IMR-90 (cell line): ENCODE results near the gene DAAM2. TPM values are rescaled to one million over a fixed set of nuclear protein-coding genes. Genes with fewer than 3 reads are reported as not detected.

Experiments
- ATAC-seq: fragments of 200-7000 bp; cut with Tn5 transposase; 2 replicates; pipeline ENCODE4 v1.9.1; 2020; ENCODE audit warnings: low read depth, mild to moderate bottlenecking, moderate library complexity
- BruUV-seq: library from RNA; stranded (reverse); fragments of 400-500 nt; replicated peaks from 2 replicates; lab custom pipeline; 2021; lab: Mats Ljungman, UMichigan
- CTCF ChIA-PET: fragments of 300-600 bp; formaldehyde crosslinking; extraction: SDS; loops from one replicate; lab custom pipeline; 2021; ENCODE audit warnings: antibody characterized with exemption; lab: Yijun Ruan, JAX
- POLR2A ChIA-PET: fragments of 300-600 bp; sonication (Branson Sonifier 250); formaldehyde crosslinking; loops from one replicate; lab custom pipeline; 2022; ENCODE audit warnings: antibody characterized with exemption; ENCODE audit not compliant: unreplicated experiment; lab: Charles Lee
- DNase-seq: peaks from one replicate; pipeline ENCODE4 v3.0.0; 2013
- H2AFZ ChIP-seq: replicated peaks from 2 replicates; pipeline ENCODE3; 2013; ENCODE audit warnings: low read length, mild to moderate bottlenecking; ENCODE audit not compliant: poor library complexity
- H2AK5ac ChIP-seq: 2 replicates; pipeline ENCODE4 v1.6.1; 2013; ENCODE audit warnings: low read depth, low read length, inconsistent platforms
- H2AK9ac ChIP-seq: replicated peaks from 2 replicates; pipeline ENCODE3; 2013; ENCODE audit warnings: mild to moderate bottlenecking, low read depth, low read length, moderate library complexity; ENCODE audit not compliant: poor library complexity
- H2BK120ac ChIP-seq: 2 replicates; pipeline ENCODE4 v1.6.1; 2013; ENCODE audit warnings: low read depth, low read length, inconsistent platforms
- H2BK15ac ChIP-seq: 3 replicates; pipeline ENCODE4 v1.6.1; 2013; ENCODE audit warnings: low read depth, low read length, inconsistent platforms
- H2BK20ac ChIP-seq: 2 replicates; pipeline ENCODE4 v1.6.1; 2013; ENCODE audit warnings: low read depth, mild to moderate bottlenecking, inconsistent platforms, low read length, moderate library complexity
- H2BK5ac ChIP-seq: 2 replicates; pipeline ENCODE4 v1.6.1; 2013; ENCODE audit warnings: mild to moderate bottlenecking, low read depth, low read length, inconsistent platforms; ENCODE audit not compliant: poor library complexity, severe bottlenecking
- H3K14ac ChIP-seq: replicated peaks from 2 replicates; pipeline ENCODE4 v1.6.1; 2013; ENCODE audit warnings: low read depth, low read length, inconsistent platforms
- H3K18ac ChIP-seq: 2 replicates; pipeline ENCODE4 v1.6.1; 2013; ENCODE audit warnings: low read depth, low read length, control low read depth
- H3K23ac ChIP-seq: 2 replicates; pipeline ENCODE4 v1.6.1; 2013; ENCODE audit warnings: low read depth, low read length, inconsistent platforms
- H3K27ac ChIP-seq: 2 replicates; pipeline ENCODE4 v1.5.1; 2013; ENCODE audit warnings: mild to moderate bottlenecking, control low read depth, low read length; ENCODE audit not compliant: insufficient read depth
- H3K27me3 ChIP-seq: 2 replicates; pipeline ENCODE4 v1.6.1; 2013; ENCODE audit warnings: low read length; ENCODE audit not compliant: control insufficient read depth, insufficient read depth
- H3K36me3 ChIP-seq: 2 replicates; pipeline ENCODE4 v1.6.1; 2013; ENCODE audit warnings: low read length, mixed read lengths; ENCODE audit not compliant: control insufficient read depth, insufficient read depth
- H3K4ac ChIP-seq: 2 replicates; pipeline ENCODE4 v1.6.1; 2013; ENCODE audit warnings: low read depth, low read length, inconsistent platforms
- H3K4me1 ChIP-seq: 2 replicates; pipeline ENCODE4 v1.6.1; 2013; ENCODE audit warnings: low read length, mixed read lengths; ENCODE audit not compliant: control insufficient read depth, insufficient read depth
- H3K4me2 ChIP-seq: 2 replicates; pipeline ENCODE4 v1.6.1; 2013; ENCODE audit warnings: low read depth, mild to moderate bottlenecking, control low read depth, low read length, moderate library complexity
- H3K4me3 ChIP-seq: 2 replicates; pipeline ENCODE4 v1.5.1; 2013; ENCODE audit warnings: low read depth, mild to moderate bottlenecking, control low read depth, low read length, moderate library complexity; ENCODE audit not compliant: insufficient read depth
- H3K56ac ChIP-seq: 2 replicates; pipeline ENCODE4 v1.6.1; 2013; ENCODE audit warnings: low read length, inconsistent platforms; ENCODE audit not compliant: insufficient read depth; ENCODE audit errors: extremely low read depth
- H3K79me1 ChIP-seq, 2 experiments: 2 replicates each; pipeline ENCODE4 v1.6.1; 2013; ENCODE audit warnings: low read length in 2 of 2, inconsistent platforms in 1 of 2, low read depth in 1 of 2
- H3K9ac ChIP-seq: 2 replicates; pipeline ENCODE4 v1.6.1; 2013; ENCODE audit warnings: low read depth, low read length, control low read depth
- H3K9me1 ChIP-seq: 2 replicates; pipeline ENCODE4 v1.6.1; 2013; ENCODE audit warnings: low read length, inconsistent platforms; ENCODE audit not compliant: insufficient read depth
- H3K9me3 ChIP-seq: 2 replicates; pipeline ENCODE4 v1.6.1; 2013; ENCODE audit warnings: low read length; ENCODE audit not compliant: control insufficient read depth, insufficient read depth
- H4K20me1 ChIP-seq: 2 replicates; pipeline ENCODE4 v1.6.1; 2013; ENCODE audit warnings: low read length, inconsistent platforms; ENCODE audit not compliant: insufficient read depth
- H4K5ac ChIP-seq: 2 replicates; pipeline ENCODE4 v1.6.1; 2013; ENCODE audit warnings: mild to moderate bottlenecking, low read depth, low read length, control low read depth
- H4K8ac ChIP-seq, 2 experiments: 2 replicates each; pipeline ENCODE4 v1.6.1; 2013; ENCODE audit warnings: low read depth in 2 of 2, low read length in 2 of 2, control low read depth in 1 of 2, inconsistent platforms in 1 of 2
- H4K91ac ChIP-seq: 2 replicates; pipeline ENCODE4 v1.6.1; 2013; ENCODE audit warnings: low read depth, low read length, inconsistent platforms; ENCODE audit not compliant: insufficient read depth
- CEBPB ChIP-seq: IDR thresholded peaks from 2 replicates; pipeline ENCODE4 v1.6.1; 2012; ENCODE audit warnings: low read depth, low read length, improper control_type of control experiment
- CHD1 ChIP-seq: IDR thresholded peaks from 2 replicates; pipeline ENCODE4 v1.6.1; 2012; ENCODE audit warnings: low read depth, low read length, improper control_type of control experiment
- FOS ChIP-seq: fragments of 150-350 bp; IDR thresholded peaks from 2 replicates; pipeline ENCODE4 v1.6.1; 2016; ENCODE audit warnings: low read depth, low read length
- MAFK ChIP-seq: IDR thresholded peaks from 2 replicates; pipeline ENCODE4 v1.6.1; 2012; ENCODE audit warnings: low read depth, low read length, improper control_type of control experiment
- MAZ ChIP-seq: IDR thresholded peaks from 2 replicates; pipeline ENCODE4 v1.6.1; 2012; ENCODE audit warnings: low read depth, mild to moderate bottlenecking, low read length, improper control_type of control experiment, moderate library complexity, borderline replicate concordance
- MXI1 ChIP-seq: IDR thresholded peaks from 2 replicates; pipeline ENCODE4 v1.6.1; 2012; ENCODE audit warnings: low read depth, mild to moderate bottlenecking, low read length, moderate library complexity, borderline replicate concordance
- NFE2L2 ChIP-seq: fragments of 150-350 bp; IDR thresholded peaks from 2 replicates; pipeline ENCODE4 v1.6.1; 2016; ENCODE audit warnings: low read depth, mild to moderate bottlenecking, low read length
- POLR2A ChIP-seq: IDR thresholded peaks from 2 replicates; pipeline ENCODE4 v1.6.1; 2012; ENCODE audit warnings: mild to moderate bottlenecking, low read depth, low read length
- RAD21 ChIP-seq: IDR thresholded peaks from 2 replicates; pipeline ENCODE4 v1.6.1; 2012; ENCODE audit warnings: low read length, improper control_type of control experiment
- RCOR1 ChIP-seq: IDR thresholded peaks from 2 replicates; pipeline ENCODE4 v1.6.1; 2012; ENCODE audit warnings: mild to moderate bottlenecking, low read length, improper control_type of control experiment; ENCODE audit not compliant: insufficient replicate concordance
- RFX5 ChIP-seq: IDR thresholded peaks from 2 replicates; pipeline ENCODE4 v1.8.0; 2012; ENCODE audit warnings: low read depth, mild to moderate bottlenecking, low read length, moderate library complexity
- SMC3 ChIP-seq: fragments of 150-350 bp; IDR thresholded peaks from 2 replicates; pipeline ENCODE4 v1.6.1; 2016; ENCODE audit warnings: low read depth, mild to moderate bottlenecking, antibody characterized with exemption, low read length, moderate library complexity
- WGBS, 2 experiments: methylation state at CpG; one replicate each; pipeline versions ENCODE4 v1.1.5 to v1.1.7; 2013; ENCODE audit warnings: missing lambda C conversion rate in 2 of 2; ENCODE audit not compliant: insufficient read length in 1 of 2; ENCODE audit errors: extremely low coverage in 2 of 2; 5-methylcytosine and 5-hydroxymethylcytosine counted together
- dilution Hi-C: fragments of 300-500 bp; cut with HindIII; formaldehyde crosslinking; loops from one replicate; pipeline ENCODE4 v1.14.3; 2018; ENCODE audit warnings: low sequenced_read_pairs; ENCODE audit not compliant: unreplicated experiment
- in situ Hi-C: fragments of 300-500 bp; cut with MboI; formaldehyde crosslinking; loops from 3 replicates; pipeline ENCODE4 v1.14.3; 2019; ENCODE audit warnings: low sequenced_read_pairs, inconsistent platforms, mixed read lengths
- intact Hi-C: fragments of 100-400 bp; cut with micrococcal nuclease; formaldehyde crosslinking; loops from 2 replicates; pipeline ENCODE4 v1.10.0; 2022
- polyA plus RNA-seq, 3 experiments: library from polyadenylated mRNA; depleted of rRNA; stranded (reverse); fragments of >200 nt; gene quantifications; 2 replicates each; pipeline ENCODE4 v1.2.3, GENCODE V29; 2012; ENCODE audit warnings: low replicate concordance in 1 of 3
- total RNA-seq: library from RNA; depleted of rRNA; stranded (reverse); fragments of >200 nt; gene quantifications from 2 replicates; pipeline ENCODE4 v1.2.3, GENCODE V29; 2012
- TF ChIP-seq, protein P1 (sequence below): conservative IDR thresholded peaks from 2 replicates; pipeline ENCODE4 v1.5.1; 2012; ENCODE audit warnings: mild to moderate bottlenecking, low read depth, low read length, improper control_type of control experiment
- TF ChIP-seq, protein P2 (sequence below): fragments of 150-350 bp; IDR thresholded peaks from 2 replicates; pipeline ENCODE4 v1.6.1; 2016; ENCODE audit warnings: low read depth, mild to moderate bottlenecking, low read length, moderate library complexity, borderline replicate concordance
- TF ChIP-seq, protein P3 (sequence below): fragments of 150-350 bp; IDR thresholded peaks from 2 replicates; pipeline ENCODE4 v1.6.1; 2017; ENCODE audit warnings: mild to moderate bottlenecking, antibody characterized with exemption, low read length, low read depth

DAAM2 gene
- total and polyA plus RNA-seq, 2 of the 4 experiments (the other 2 are of a cell fraction), result 11.2 to 12.9 TPM

- H2AK9ac ChIP-seq, result no peak overlapping the region
- no peak overlapping the region for H2AFZ ChIP-seq
- no peak overlapping the region for H3K27ac ChIP-seq
- no peak overlapping the region for H2BK20ac ChIP-seq
- H3K9ac ChIP-seq, result no peak overlapping the region
- H3K4me2 ChIP-seq, result no peak overlapping the region
- no peaks in the 10 kb centered on the region for H3K27me3 ChIP-seq
- POLR2A ChIA-PET, result no interaction called here
- WGBS, 2 experiments, result no CpG with 5 or more reads among the region's 5 CpGs
- no peak overlapping the region for H2BK15ac ChIP-seq
- dilution Hi-C loops, result no loop called here
- no peak overlapping the region for H4K91ac ChIP-seq
- no peaks in the 10 kb centered on the region for H4K20me1 ChIP-seq
- TF ChIP-seq MXI1 (no peak), RAD21 (no peak), CHD1 (no peak), MAFK (no peak), RFX5 (no peak), FOS (no peak), CEBPB (no peak), NFE2L2 (no peak), POLR2A (no peak), SMC3 (no peak), MAZ (no peak), RCOR1 (no peak)
- TF ChIP-seq, protein P1, sequence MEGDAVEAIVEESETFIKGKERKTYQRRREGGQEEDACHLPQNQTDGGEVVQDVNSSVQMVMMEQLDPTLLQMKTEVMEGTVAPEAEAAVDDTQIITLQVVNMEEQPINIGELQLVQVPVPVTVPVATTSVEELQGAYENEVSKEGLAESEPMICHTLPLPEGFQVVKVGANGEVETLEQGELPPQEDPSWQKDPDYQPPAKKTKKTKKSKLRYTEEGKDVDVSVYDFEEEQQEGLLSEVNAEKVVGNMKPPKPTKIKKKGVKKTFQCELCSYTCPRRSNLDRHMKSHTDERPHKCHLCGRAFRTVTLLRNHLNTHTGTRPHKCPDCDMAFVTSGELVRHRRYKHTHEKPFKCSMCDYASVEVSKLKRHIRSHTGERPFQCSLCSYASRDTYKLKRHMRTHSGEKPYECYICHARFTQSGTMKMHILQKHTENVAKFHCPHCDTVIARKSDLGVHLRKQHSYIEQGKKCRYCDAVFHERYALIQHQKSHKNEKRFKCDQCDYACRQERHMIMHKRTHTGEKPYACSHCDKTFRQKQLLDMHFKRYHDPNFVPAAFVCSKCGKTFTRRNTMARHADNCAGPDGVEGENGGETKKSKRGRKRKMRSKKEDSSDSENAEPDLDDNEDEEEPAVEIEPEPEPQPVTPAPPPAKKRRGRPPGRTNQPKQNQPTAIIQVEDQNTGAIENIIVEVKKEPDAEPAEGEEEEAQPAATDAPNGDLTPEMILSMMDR, result no peak
- TF ChIP-seq, protein P2, sequence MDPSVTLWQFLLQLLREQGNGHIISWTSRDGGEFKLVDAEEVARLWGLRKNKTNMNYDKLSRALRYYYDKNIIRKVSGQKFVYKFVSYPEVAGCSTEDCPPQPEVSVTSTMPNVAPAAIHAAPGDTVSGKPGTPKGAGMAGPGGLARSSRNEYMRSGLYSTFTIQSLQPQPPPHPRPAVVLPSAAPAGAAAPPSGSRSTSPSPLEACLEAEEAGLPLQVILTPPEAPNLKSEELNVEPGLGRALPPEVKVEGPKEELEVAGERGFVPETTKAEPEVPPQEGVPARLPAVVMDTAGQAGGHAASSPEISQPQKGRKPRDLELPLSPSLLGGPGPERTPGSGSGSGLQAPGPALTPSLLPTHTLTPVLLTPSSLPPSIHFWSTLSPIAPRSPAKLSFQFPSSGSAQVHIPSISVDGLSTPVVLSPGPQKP, result no peak
- TF ChIP-seq, protein P3, sequence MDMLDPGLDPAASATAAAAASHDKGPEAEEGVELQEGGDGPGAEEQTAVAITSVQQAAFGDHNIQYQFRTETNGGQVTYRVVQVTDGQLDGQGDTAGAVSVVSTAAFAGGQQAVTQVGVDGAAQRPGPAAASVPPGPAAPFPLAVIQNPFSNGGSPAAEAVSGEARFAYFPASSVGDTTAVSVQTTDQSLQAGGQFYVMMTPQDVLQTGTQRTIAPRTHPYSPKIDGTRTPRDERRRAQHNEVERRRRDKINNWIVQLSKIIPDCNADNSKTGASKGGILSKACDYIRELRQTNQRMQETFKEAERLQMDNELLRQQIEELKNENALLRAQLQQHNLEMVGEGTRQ, result no peak
- CTCF ChIA-PET, result no interaction called here
- no peak overlapping the region for H3K23ac ChIP-seq
- intact Hi-C loops, result loop anchor here (10.0 kb wide), 1 partner anchor 397 kb away; no protein-coding TSS in a partner anchor
- H2BK120ac ChIP-seq, result no peak overlapping the region
- no peak overlapping the region for H3K18ac ChIP-seq
- no peak for ATAC-seq
- no peak overlapping the region for H4K8ac ChIP-seq
- H3K36me3 ChIP-seq, result peaks cover 31% of the 10 kb centered on the region
- no peak overlapping the region for H4K5ac ChIP-seq
- no TSS peak for BruUV-seq
- no peaks in the 10 kb centered on the region for H3K4me1 ChIP-seq
- H2AK5ac ChIP-seq, result no peak overlapping the region
- H2BK5ac ChIP-seq, result no peak overlapping the region
- H3K9me3 ChIP-seq, result no peaks in the 10 kb centered on the region
- in situ Hi-C loops, result no loop called here
- peaks cover 6% of the 10 kb centered on the region; the same call in 1 of the 2 replicates for H3K9me1 ChIP-seq
- no peak overlapping the region for H3K14ac ChIP-seq
- no peak overlapping the region for H3K4ac ChIP-seq
- H3K79me1 ChIP-seq, result no peaks in the 10 kb centered on the region
- no peak overlapping the region for H3K4me3 ChIP-seq
- no peak for DNase-seq
- H3K56ac ChIP-seq, result no peak overlapping the region
These were observed 115.8 kb downstream of the DAAM2 start for GRCh38 chr6:39907871-39908575.
